ENCODE results near the gene KCNH4. TPM values are rescaled to one million over a fixed set of nuclear protein-coding genes. Genes with fewer than 3 reads are reported as not detected.

Gene KCNH4
- total and polyA plus RNA-seq, 9 of the 15 experiments (the other 6 are each of a cell fraction or from before 2014, with no cell fraction given): 0.10 to 1.8 (median 0.50) TPM

GRCh38 chr17:42116705-42117396, 64.1 kb downstream of the KCNH4 start (continued):
- no peak for TF ChIP-seq CHD7 (IDR thresholded peaks at IDR 0.05; ENCODE audit: low read depth, low read length)
- TF ChIP-seq ZNF165 (CRISPR knock-in tag; IDR thresholded peaks at IDR 0.05; ENCODE audit: borderline replicate concordance): no peak
- TF ChIP-seq ZFP1 (CRISPR knock-in tag; IDR thresholded peaks at IDR 0.05): no peak
- TF ChIP-seq JUN (IDR thresholded peaks at IDR 0.05; ENCODE audit: borderline replicate concordance, low read depth, low read length): no peak
- no peak for TF ChIP-seq JUN (CRISPR knock-in tag; IDR thresholded peaks at IDR 0.05; ENCODE audit: borderline replicate concordance)
- no peak for TF ChIP-seq MCM3 (IDR thresholded peaks at IDR 0.05)
- TF ChIP-seq FOXO4 (CRISPR knock-in tag; IDR thresholded peaks at IDR 0.05): no peak
- TF ChIP-seq FUS (optimal IDR thresholded peaks at IDR 0.05; ENCODE audit: low read depth, low read length): no peak
- no peak for TF ChIP-seq NKRF (IDR thresholded peaks at IDR 0.05; ENCODE audit: borderline replicate concordance)
- TF ChIP-seq POLR3G (IDR thresholded peaks at IDR 0.05; ENCODE audit: extremely low read depth, insufficient read length, insufficient replicate concordance): no peak
- 0 out of 2 replicates have a peak, but pooled peaks have one; percentile 27 for TF ChIP-seq HDGF (IDR thresholded peaks at IDR 0.05)
- TF ChIP-seq ESRRB (CRISPR knock-in tag; IDR thresholded peaks at IDR 0.05; ENCODE audit: borderline replicate concordance): no peak
- peak; percentile 96 for TF ChIP-seq MEIS2 (IDR thresholded peaks at IDR 0.05; ENCODE audit: partially characterized antibody)
- TF ChIP-seq ZNF311 (CRISPR knock-in tag; IDR thresholded peaks at IDR 0.05): no peak

Data from K562 (cell line).